Vagina (tissue), 2 donors: ENCODE results near the gene ZBTB40. TPM values are rescaled to one million over a fixed set of nuclear protein-coding genes. Genes with fewer than 3 reads are reported as not detected.

ENCODE experiments used
- DNase-seq, 2 donors: peaks; one replicate each; pipeline ENCODE4 v3.0.0-alpha.2; 2017; ENCODE audit errors: extremely low spot score in 2 of 2
- H3K27ac ChIP-seq: fragments of 200-600 bp; sonication (generic); one replicate; pipeline ENCODE4 v1.5.1; 2019
- H3K27me3 ChIP-seq: fragments of 200-600 bp; sonication (generic); one replicate; pipeline ENCODE4 v1.5.1; 2019
- H3K36me3 ChIP-seq, 2 donors: fragments of 200-600 bp; sonication (generic); one replicate each; pipeline ENCODE4 v1.5.1; 2017 to 2019
- H3K4me1 ChIP-seq: fragments of 200-600 bp; sonication (generic); one replicate; pipeline ENCODE4 v1.5.1; 2019
- H3K4me3 ChIP-seq, 2 donors: fragments of 200-600 bp; sonication (generic); 1 replicate in 1 of 2; 2 replicates in 1 of 2; pipeline ENCODE4 v1.5.1; 2016 to 2019
- H3K9me3 ChIP-seq: fragments of 200-600 bp; sonication (generic); one replicate; pipeline ENCODE4 v1.5.1; 2019
- POLR2A ChIP-seq, 2 donors: fragments of 450-650 bp; IDR thresholded peaks; one replicate each; pipeline ENCODE4 v1.6.1; 2017; ENCODE audit warnings: antibody characterized with exemption in 2 of 2, mild to moderate bottlenecking in 2 of 2, moderate library complexity in 2 of 2
- POLR2AphosphoS5 ChIP-seq, 2 donors: sonication (generic); formaldehyde crosslinking; IDR thresholded peaks; one replicate each; pipeline ENCODE4 v1.9.0; 2017; ENCODE audit warnings: antibody characterized with exemption in 2 of 2, mild to moderate bottlenecking in 2 of 2, low read depth in 1 of 2; ENCODE audit not compliant: insufficient read depth in 1 of 2
- intact Hi-C: fragments of 100-400 bp; cut with DNase I; formaldehyde crosslinking; loops from one replicate; pipeline ENCODE4 v1.15.1; 2023
- total RNA-seq: library from RNA; depleted of rRNA; stranded (reverse); fragments of >200 nt; gene quantifications from one replicate; pipeline ENCODE4 v1.2.3, GENCODE V29; 2016
- TF ChIP-seq, protein P1 (sequence below), 3 experiments: fragments of 450-650 bp in 2 of 3; fragments of 200-600 bp in 1 of 3; sonication (generic) in 1 of 3; IDR thresholded peaks; one replicate each; pipeline ENCODE4 v1.5.1; 2017 to 2019; ENCODE audit warnings: antibody characterized with exemption in 3 of 3, mild to moderate bottlenecking in 2 of 3, moderate library complexity in 2 of 3

Gene ZBTB40
- total RNA-seq, 1 donor from 2014 or later = 14.7 TPM

DNA sequence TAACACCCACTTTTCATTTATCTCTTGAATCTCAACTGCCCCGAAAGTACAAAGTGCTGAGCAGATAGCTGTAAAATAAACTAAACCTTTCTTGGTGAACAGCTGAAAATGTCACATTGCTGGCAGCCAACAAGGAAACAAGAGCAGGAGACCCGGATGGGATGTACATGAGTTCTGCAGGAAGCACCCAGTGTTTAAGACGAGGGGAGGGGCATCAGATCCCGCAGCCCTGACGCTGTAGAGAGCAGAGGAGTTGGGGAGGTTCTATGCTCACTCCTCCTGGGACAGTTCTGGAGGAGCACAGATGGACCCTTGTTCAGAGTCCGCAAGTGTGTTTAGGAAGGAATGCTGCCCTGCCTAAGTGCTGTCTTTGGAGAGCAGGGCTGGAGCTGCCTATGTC is 79.6 kb downstream of the ZBTB40 start:
- intact Hi-C loops = no loop called here
- peaks cover 0 to 17% of the 10 kb centered on the region in 2 donors for H3K36me3 ChIP-seq
- no peak overlapping the region for H3K27ac ChIP-seq

DNA sequence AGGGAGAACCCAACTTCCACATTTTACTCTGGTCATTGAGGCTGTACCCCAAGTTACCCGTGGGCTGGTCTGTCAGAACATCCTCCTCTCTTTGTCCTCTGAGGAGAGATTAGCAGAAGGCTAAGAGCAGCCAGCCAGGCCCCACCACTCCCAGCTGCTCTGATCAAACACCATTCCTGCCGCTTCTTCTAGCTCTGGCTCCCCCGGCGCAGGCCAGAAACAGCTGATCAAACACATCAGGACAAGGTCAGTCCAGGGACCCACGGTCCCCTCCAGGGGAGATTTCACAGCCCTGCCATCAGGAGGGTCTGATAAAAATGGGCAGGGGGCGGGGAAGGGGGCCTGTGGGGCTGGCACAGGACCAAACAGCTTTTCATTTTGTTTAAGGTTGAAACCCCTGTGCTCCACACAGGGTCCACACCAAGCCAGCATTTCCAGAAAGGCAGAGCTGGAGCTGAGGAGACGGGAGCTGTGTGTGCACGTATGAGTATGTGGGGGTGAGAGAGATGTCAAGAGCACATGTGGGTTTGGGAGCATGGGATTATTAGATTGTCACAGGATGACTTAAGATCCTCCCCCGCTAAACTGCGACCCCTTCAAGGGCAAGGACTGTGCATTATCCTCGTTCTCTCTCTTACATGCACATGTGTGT is 81.7 kb downstream of the ZBTB40 start:
- H3K9me3 ChIP-seq = no peaks in the 10 kb centered on the region
- no peak overlapping the region for H3K4me3 ChIP-seq
- intact Hi-C loops = no loop called here
- peaks cover 15% of the 10 kb centered on the region for H3K4me1 ChIP-seq
- no peak for TF ChIP-seq POLR2A (IDR thresholded peaks at IDR 0.05)
- TF ChIP-seq, protein P1, sequence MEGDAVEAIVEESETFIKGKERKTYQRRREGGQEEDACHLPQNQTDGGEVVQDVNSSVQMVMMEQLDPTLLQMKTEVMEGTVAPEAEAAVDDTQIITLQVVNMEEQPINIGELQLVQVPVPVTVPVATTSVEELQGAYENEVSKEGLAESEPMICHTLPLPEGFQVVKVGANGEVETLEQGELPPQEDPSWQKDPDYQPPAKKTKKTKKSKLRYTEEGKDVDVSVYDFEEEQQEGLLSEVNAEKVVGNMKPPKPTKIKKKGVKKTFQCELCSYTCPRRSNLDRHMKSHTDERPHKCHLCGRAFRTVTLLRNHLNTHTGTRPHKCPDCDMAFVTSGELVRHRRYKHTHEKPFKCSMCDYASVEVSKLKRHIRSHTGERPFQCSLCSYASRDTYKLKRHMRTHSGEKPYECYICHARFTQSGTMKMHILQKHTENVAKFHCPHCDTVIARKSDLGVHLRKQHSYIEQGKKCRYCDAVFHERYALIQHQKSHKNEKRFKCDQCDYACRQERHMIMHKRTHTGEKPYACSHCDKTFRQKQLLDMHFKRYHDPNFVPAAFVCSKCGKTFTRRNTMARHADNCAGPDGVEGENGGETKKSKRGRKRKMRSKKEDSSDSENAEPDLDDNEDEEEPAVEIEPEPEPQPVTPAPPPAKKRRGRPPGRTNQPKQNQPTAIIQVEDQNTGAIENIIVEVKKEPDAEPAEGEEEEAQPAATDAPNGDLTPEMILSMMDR (IDR thresholded peaks at IDR 0.05) = no peak
- no peak for TF ChIP-seq POLR2AphosphoS5 (IDR thresholded peaks at IDR 0.05; ENCODE audit: insufficient read depth in 1 of 2, low read depth in 1 of 2)
- no peaks in the 10 kb centered on the region for H3K36me3 ChIP-seq
- no peaks in the 10 kb centered on the region for H3K27me3 ChIP-seq
- H3K27ac ChIP-seq = no peak overlapping the region
- no peak for DNase-seq

More for the DNA sequence above, 79.6 kb downstream of the ZBTB40 start:
- no peak for DNase-seq
- TF ChIP-seq POLR2AphosphoS5 (IDR thresholded peaks at IDR 0.05; ENCODE audit: insufficient read depth in 1 of 2, low read depth in 1 of 2) (no peak), POLR2A (IDR thresholded peaks at IDR 0.05) (no peak)
- TF ChIP-seq, protein P1 (IDR thresholded peaks at IDR 0.05) = no peak
- no peaks in the 10 kb centered on the region for H3K27me3 ChIP-seq
- no peaks in the 10 kb centered on the region for H3K9me3 ChIP-seq
- H3K4me3 ChIP-seq = no peak overlapping the region
- H3K4me1 ChIP-seq = peaks cover 15% of the 10 kb centered on the region

DNA sequence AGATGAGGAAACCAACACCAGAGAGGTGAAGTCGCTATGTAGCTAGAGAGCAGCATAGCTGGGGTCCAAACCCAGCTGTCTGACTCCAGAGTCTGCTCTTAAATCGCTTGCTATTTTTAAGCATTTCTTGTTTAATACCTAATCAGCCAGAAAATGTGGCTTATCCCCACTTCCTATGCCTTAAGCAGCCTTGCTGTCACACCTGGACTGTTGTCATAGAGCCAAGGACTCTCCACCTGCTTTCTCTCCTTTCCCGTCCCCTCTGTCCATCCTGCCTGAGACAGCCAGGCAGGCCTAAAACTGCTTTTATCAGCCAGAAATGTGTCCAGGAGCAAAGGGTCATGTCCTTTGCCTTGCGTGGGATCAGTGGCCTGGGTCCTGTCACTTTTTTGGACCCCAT is 83.3 kb downstream of the ZBTB40 start:
- H3K4me1 ChIP-seq = peaks cover 11% of the 10 kb centered on the region
- no peak for DNase-seq
- H3K27ac ChIP-seq = no peak overlapping the region
- TF ChIP-seq, protein P1 (IDR thresholded peaks at IDR 0.05) = no peak
- no peak for TF ChIP-seq POLR2A (IDR thresholded peaks at IDR 0.05)
- no peak for TF ChIP-seq POLR2AphosphoS5 (IDR thresholded peaks at IDR 0.05; ENCODE audit: insufficient read depth in 1 of 2, low read depth in 1 of 2)
- no peaks in the 10 kb centered on the region for H3K36me3 ChIP-seq
- H3K4me3 ChIP-seq = no peak overlapping the region
- no peaks in the 10 kb centered on the region for H3K9me3 ChIP-seq
- H3K27me3 ChIP-seq = no peaks in the 10 kb centered on the region
- intact Hi-C loops = no loop called here

DNA sequence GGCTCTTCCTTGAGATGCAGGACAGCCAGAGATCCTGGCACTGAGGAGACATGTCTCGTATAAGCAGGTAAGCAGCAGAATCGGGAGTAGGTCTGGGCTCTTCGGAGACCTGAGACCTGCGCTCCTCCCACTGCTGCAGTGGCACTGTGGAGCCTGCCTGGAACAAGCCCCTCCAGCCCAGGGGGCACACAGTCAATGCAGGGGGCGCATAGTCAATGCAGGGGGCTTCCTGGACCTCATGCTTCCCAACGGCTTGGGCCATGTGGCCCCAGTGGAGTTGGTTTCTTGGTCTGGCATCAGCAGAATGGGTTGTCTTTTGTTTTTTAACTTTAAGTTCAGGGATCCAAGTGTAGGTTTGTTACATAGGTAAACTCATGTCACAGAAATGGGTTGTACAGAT is 83.7 kb downstream of the ZBTB40 start:
- no peak for DNase-seq
- Histone ChIP-seq H3K4me1 (peaks cover 7% of the 10 kb centered on the region), H3K27me3 (no peaks in the 10 kb centered on the region), H3K9me3 (no peaks in the 10 kb centered on the region), H3K36me3 (no peaks in the 10 kb centered on the region), H3K4me3 (no peak overlapping the region), H3K27ac (no peak overlapping the region)
- TF ChIP-seq POLR2A (IDR thresholded peaks at IDR 0.05) (no peak), POLR2AphosphoS5 (IDR thresholded peaks at IDR 0.05; ENCODE audit: insufficient read depth in 1 of 2, low read depth in 1 of 2) (no peak)
- TF ChIP-seq, protein P1 (IDR thresholded peaks at IDR 0.05) = no peak
- intact Hi-C loops = no loop called here

DNA sequence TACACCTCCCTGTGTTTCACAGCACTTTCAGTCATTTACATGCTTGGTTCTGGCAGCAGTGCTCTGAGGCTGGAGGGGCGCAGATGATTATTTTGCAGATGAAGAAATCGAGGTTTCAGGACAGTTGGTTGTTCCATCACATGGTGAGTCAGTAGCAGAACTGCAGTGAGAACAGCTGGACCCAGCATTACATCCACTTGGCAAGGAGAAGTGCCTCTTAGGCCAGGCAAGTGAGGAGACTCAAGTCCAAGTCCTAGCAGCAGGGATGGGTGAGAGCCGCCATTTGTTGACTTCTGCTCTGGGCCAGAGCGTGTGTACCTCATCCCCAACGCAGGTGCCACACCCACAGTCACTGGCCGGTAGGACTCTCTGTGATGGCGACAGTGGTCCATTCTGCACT is 84.9 kb downstream of the ZBTB40 start:
- DNase-seq = no peak
- Histone ChIP-seq H3K4me1 (no peaks in the 10 kb centered on the region), H3K27ac (no peak overlapping the region), H3K4me3 (no peak overlapping the region), H3K27me3 (no peaks in the 10 kb centered on the region), H3K9me3 (no peaks in the 10 kb centered on the region), H3K36me3 (no peaks in the 10 kb centered on the region)
- TF ChIP-seq POLR2AphosphoS5 (IDR thresholded peaks at IDR 0.05; ENCODE audit: insufficient read depth in 1 of 2, low read depth in 1 of 2) (no peak), POLR2A (IDR thresholded peaks at IDR 0.05) (no peak)
- TF ChIP-seq, protein P1 (IDR thresholded peaks at IDR 0.05) = no peak
- intact Hi-C loops = no loop called here
